A549 (cell line): ENCODE data around the gene MMP24. TPM values are rescaled to one million over a fixed set of nuclear protein-coding genes. Genes with fewer than 3 reads are reported as not detected.
A peak's percentile ranks its signal among the peaks of the same experiment; 100 is the strongest.

Experiments used
- ATAC-seq, 2 experiments: fragments of 200-7000 bp in 1 of 2; fragments of >200 bp in 1 of 2; cut with Nextera tagmentation in 1 of 2; cut with Tn5 transposase in 1 of 2; 3 replicates each; pipeline versions ENCODE4 v1.8.0 to v1.9.1; 2018 to 2020; ENCODE audit warnings: mild to moderate bottlenecking in 1 of 2, moderate library complexity in 1 of 2
- CTCF ChIA-PET: fragments of 300-600 bp; sonication (Branson Sonifier 250); formaldehyde crosslinking; extraction: SDS; loops from one replicate; lab custom pipeline; 2021; ENCODE audit warnings: antibody characterized with exemption, inconsistent platforms; lab: Yijun Ruan, JAX
- POLR2A ChIA-PET: fragments of 350-600 bp; formaldehyde crosslinking; extraction: SDS; loops from one replicate; lab custom pipeline; 2021; ENCODE audit warnings: antibody characterized with exemption, inconsistent platforms; lab: Yijun Ruan, JAX
- DNase-seq, 2 experiments: peaks; one replicate each; pipeline versions ENCODE4 v3.0.0 to v3.0.0-alpha.2; 2011 to 2016; ENCODE audit warnings: low read depth in 1 of 2, low spot score in 1 of 2
- FAIRE-seq: peaks from 2 replicates; lab custom pipeline; 2011; peaks lifted over from hg19 to GRCh38; lab: Jason Lieb, UNC
- H3K27ac ChIP-seq, 2 experiments: fragments of >200 bp; sonication (Bioruptor Twin); formaldehyde crosslinking; 3 replicates each; pipeline ENCODE4 v1.5.1; 2016 to 2017
- H3K4me1 ChIP-seq: fragments of >200 bp; sonication (Bioruptor Twin); formaldehyde crosslinking; 3 replicates; pipeline ENCODE4 v1.6.1; 2016
- H3K4me2 ChIP-seq: fragments of >200 bp; sonication (Bioruptor Twin); formaldehyde crosslinking; 3 replicates; pipeline ENCODE4 v1.6.1; 2016
- H3K4me3 ChIP-seq: fragments of >200 bp; sonication (Bioruptor Twin); formaldehyde crosslinking; 3 replicates; pipeline ENCODE4 v1.5.1; 2016
- H3K9me3 ChIP-seq: fragments of >200 bp; sonication (Bioruptor Twin); formaldehyde crosslinking; 3 replicates; pipeline ENCODE4 v1.6.1; 2016
- BCL3 ChIP-seq: fragments of >200 bp; sonication (Bioruptor Twin); formaldehyde crosslinking; IDR thresholded peaks from 3 replicates; pipeline ENCODE4 v1.6.1; 2016
- CHD4 ChIP-seq: fragments of 200-600 bp; sonication (generic); IDR thresholded peaks from 2 replicates; pipeline ENCODE4 v1.6.1; 2016; ENCODE audit warnings: antibody characterized with exemption, mild to moderate bottlenecking, borderline replicate concordance
- CTCF ChIP-seq: fragments of >200 bp; sonication (Bioruptor Twin); formaldehyde crosslinking; IDR thresholded peaks from 3 replicates; pipeline ENCODE4 v1.5.1; 2016
- ELK1 ChIP-seq: fragments of 150-350 bp; IDR thresholded peaks from 2 replicates; pipeline ENCODE4 v1.6.1; 2014; ENCODE audit warnings: low read depth, mild to moderate bottlenecking, low read length
- FOSB ChIP-seq: fragments of 250-450 bp; sonication (Bioruptor Pico); IDR thresholded peaks from 2 replicates; pipeline ENCODE4 v1.5.0; 2020; ENCODE audit warnings: mild to moderate bottlenecking, moderate library complexity
- FOSL2 ChIP-seq, 2 experiments: fragments of 450-650 bp in 1 of 2; fragments of >200 bp in 1 of 2; sonication (Bioruptor Twin) in 1 of 2; formaldehyde crosslinking; IDR thresholded peaks; 2 replicates each; pipeline versions ENCODE4 v1.5.0 to v1.6.1; 2016 to 2020; ENCODE audit warnings: mild to moderate bottlenecking in 1 of 2, moderate library complexity in 1 of 2
- HES2 ChIP-seq: fragments of >200 bp; sonication (Bioruptor Twin); formaldehyde crosslinking; IDR thresholded peaks from 2 replicates; pipeline ENCODE4 v1.6.1; 2016
- HEYL ChIP-seq: fragments of 250-450 bp; sonication (Bioruptor Pico); IDR thresholded peaks from 2 replicates; pipeline ENCODE4 v1.8.0; 2021; ENCODE audit warnings: mild to moderate bottlenecking, moderate library complexity
- PHF8 ChIP-seq: fragments of 200-600 bp; sonication (generic); IDR thresholded peaks from 2 replicates; pipeline ENCODE4 v1.6.1; 2016; ENCODE audit warnings: low read depth, mild to moderate bottlenecking, antibody characterized with exemption, moderate library complexity, borderline replicate concordance
- POLR2A ChIP-seq: IDR thresholded peaks from 2 replicates; pipeline ENCODE4 v1.6.1; 2012; ENCODE audit warnings: mild to moderate bottlenecking, low read length
- RAD21 ChIP-seq, 2 experiments: fragments of >200 bp in 1 of 2; sonication (Bioruptor Twin) in 1 of 2; formaldehyde crosslinking in 1 of 2; IDR thresholded peaks in 1 of 2; conservative IDR thresholded peaks in 1 of 2; 2 replicates in 1 of 2; 3 replicates in 1 of 2; pipeline ENCODE4 v1.6.1; 2012 to 2018; ENCODE audit warnings: inconsistent platforms in 1 of 2
- RARB ChIP-seq: fragments of 250-450 bp; sonication (Bioruptor Pico); IDR thresholded peaks from 2 replicates; pipeline ENCODE4 v1.8.0; 2021; ENCODE audit warnings: mild to moderate bottlenecking, moderate library complexity
- RCOR1 ChIP-seq: fragments of 150-350 bp; IDR thresholded peaks from 2 replicates; pipeline ENCODE4 v1.6.1; 2014; ENCODE audit warnings: antibody characterized with exemption, low read length, low read depth
- REST ChIP-seq: fragments of 200-600 bp; sonication (generic); IDR thresholded peaks from 2 replicates; pipeline ENCODE4 v1.6.1; 2016; ENCODE audit warnings: antibody characterized with exemption, mild to moderate bottlenecking, moderate library complexity
- RFX5 ChIP-seq: fragments of 450-650 bp; IDR thresholded peaks from 2 replicates; pipeline ENCODE4 v1.7.1; 2014; ENCODE audit warnings: antibody characterized with exemption, mild to moderate bottlenecking, moderate library complexity
- TP53 ChIP-seq: fragments of 250-450 bp; sonication (Bioruptor Pico); IDR thresholded peaks from 2 replicates; pipeline ENCODE4 v1.5.0; 2021; ENCODE audit warnings: mild to moderate bottlenecking, moderate library complexity
- ZSCAN20 ChIP-seq: fragments of 250-450 bp; sonication (Bioruptor Pico); IDR thresholded peaks from 2 replicates; pipeline ENCODE4 v1.8.0; 2022; ENCODE audit warnings: mild to moderate bottlenecking, moderate library complexity
- WGBS: methylation state at CpG from one replicate; pipeline ENCODE4 v1.1.6; 2017; ENCODE audit errors: missing lambda C conversion rate; 5-methylcytosine and 5-hydroxymethylcytosine counted together
- polyA plus RNA-seq, 4 experiments: library from polyadenylated mRNA; depleted of rRNA in 3 of 4; stranded (reverse); fragments of >200 nt; fragmentation: RNase III in 1 of 4; extraction: RNeasy Plus Mini Kit Qiagen cat#74134 plus additional on column Dnase treatment in 1 of 4; gene quantifications; 2 replicates in 3 of 4; 3 replicates in 1 of 4; pipeline ENCODE4 v1.2.3, GENCODE V29; 2011 to 2017

Gene MMP24
- polyA plus RNA-seq, 2 of the 4 experiments (the other 2 are of a cell fraction) = 21.3 to 33.3 TPM

- peak overlapping the region in 1 of 2 experiments; percentile 18; a peak in 1 of 6 replicates for H3K27ac ChIP-seq
- WGBS = 49% methylated on average over 2 of the region's 2 CpGs
- ATAC-seq = no peak
- FAIRE-seq = no peak
- no peak overlapping the region for H3K4me3 ChIP-seq
- H3K4me2 ChIP-seq = no peak overlapping the region
- peaks cover 30% of the 10 kb centered on the region for H3K4me1 ChIP-seq
- POLR2A ChIA-PET = no interaction called here
- no peaks in the 10 kb centered on the region for H3K9me3 ChIP-seq
- DNase-seq = no peak
- TF ChIP-seq BCL3 (no peak), ZSCAN20 (no peak), RFX5 (no peak), REST (no peak), HEYL (CRISPR knock-in tag) (no peak), CHD4 (no peak), RARB (CRISPR knock-in tag) (no peak), POLR2A (no peak), RAD21 (conservative IDR thresholded peaks at IDR 0.05 in 1 of 2, IDR thresholded peaks at IDR 0.05 in 1 of 2) (no peak), ELK1 (no peak), TP53 (CRISPR knock-in tag) (no peak), CTCF (no peak), FOSL2 (IDR thresholded peaks at IDR 0.05) (no peak), FOSL2 (CRISPR knock-in tag; IDR thresholded peaks at IDR 0.05) (no peak)
- CTCF ChIA-PET = interaction anchor here (0.6 to 1.7 kb wide), 5 partner anchors 16 to 334 kb away, joined by 3 to 4 read pairs (median 3); partner anchors contain the start of gene MMP24OS
Observed at GRCh38 chr20:35243986-35244385, 17.5 kb downstream of the MMP24 start.

- H3K9me3 ChIP-seq = no peaks in the 10 kb centered on the region
- ChIA-PET CTCF (interaction anchor here (1.7 kb wide), 1 partner anchor 38 kb away, joined by 6 read pairs; no protein-coding TSS in a partner anchor), POLR2A (no interaction called here)
- no peak overlapping the region for H3K4me3 ChIP-seq
- H3K27ac ChIP-seq = peak overlapping the region in 1 of 2 experiments; percentile 74; a peak in 2 of 6 replicates
- FAIRE-seq (no peak), ATAC-seq (no peak), DNase-seq (no peak)
- WGBS = 96% methylated on average over 12 of the region's 12 CpGs
- H3K4me2 ChIP-seq = no peak overlapping the region
- no peak for TF ChIP-seq RCOR1
- no peak for TF ChIP-seq CHD4
- no peak for TF ChIP-seq FOSB (CRISPR knock-in tag)
- no peak for TF ChIP-seq HES2
- TF ChIP-seq PHF8 = no peak
- H3K4me1 ChIP-seq = peaks cover 21% of the 10 kb centered on the region
Observed at GRCh38 chr20:35246723-35247122, 20.2 kb downstream of the MMP24 start.
